Cardiac fibroblast (primary cell): Measurements from ENCODE around the gene FAM227B.

Source experiments
- DNase-seq, 2 donors: peaks; one replicate each; pipeline versions ENCODE4 v3.0.0 to v3.0.0-alpha.2; 2010; ENCODE audit warnings: low read depth in 2 of 2
- H3K4me3 ChIP-seq, 2 donors: replicated peaks in 1 of 2; 1 replicate in 1 of 2; 2 replicates in 1 of 2; pipeline ENCODE4 v1.5.1; 2011; ENCODE audit warnings: low read depth in 2 of 2, low read length in 2 of 2, mild to moderate bottlenecking in 2 of 2, moderate library complexity in 1 of 2
- TF ChIP-seq, protein P1 (sequence below): IDR thresholded peaks from one replicate; pipeline ENCODE4 v1.5.1; 2011; ENCODE audit warnings: low read depth, mild to moderate bottlenecking, low read length, inconsistent platforms

FAM227B gene

DNA sequence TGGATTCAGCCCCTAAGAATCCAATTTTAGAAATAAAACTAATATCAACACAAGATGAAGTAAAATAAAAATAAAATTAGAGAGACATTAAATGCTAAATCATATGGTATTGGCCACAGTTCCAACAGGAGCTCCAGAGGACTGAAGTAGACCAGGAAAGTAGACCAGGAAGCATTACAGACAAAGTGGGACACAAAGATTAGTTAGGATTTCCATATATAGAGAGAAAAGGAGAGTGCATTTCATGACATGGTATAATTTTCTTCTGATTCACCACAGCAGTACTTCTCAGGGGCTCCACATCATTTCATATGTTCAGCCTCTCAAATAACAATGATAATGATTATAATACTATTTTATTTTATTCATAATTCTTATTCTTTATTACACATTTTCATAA is 179.3 kb downstream of the FAM227B start:
- H3K4me3 ChIP-seq, result no peak overlapping the region
- TF ChIP-seq, protein P1, sequence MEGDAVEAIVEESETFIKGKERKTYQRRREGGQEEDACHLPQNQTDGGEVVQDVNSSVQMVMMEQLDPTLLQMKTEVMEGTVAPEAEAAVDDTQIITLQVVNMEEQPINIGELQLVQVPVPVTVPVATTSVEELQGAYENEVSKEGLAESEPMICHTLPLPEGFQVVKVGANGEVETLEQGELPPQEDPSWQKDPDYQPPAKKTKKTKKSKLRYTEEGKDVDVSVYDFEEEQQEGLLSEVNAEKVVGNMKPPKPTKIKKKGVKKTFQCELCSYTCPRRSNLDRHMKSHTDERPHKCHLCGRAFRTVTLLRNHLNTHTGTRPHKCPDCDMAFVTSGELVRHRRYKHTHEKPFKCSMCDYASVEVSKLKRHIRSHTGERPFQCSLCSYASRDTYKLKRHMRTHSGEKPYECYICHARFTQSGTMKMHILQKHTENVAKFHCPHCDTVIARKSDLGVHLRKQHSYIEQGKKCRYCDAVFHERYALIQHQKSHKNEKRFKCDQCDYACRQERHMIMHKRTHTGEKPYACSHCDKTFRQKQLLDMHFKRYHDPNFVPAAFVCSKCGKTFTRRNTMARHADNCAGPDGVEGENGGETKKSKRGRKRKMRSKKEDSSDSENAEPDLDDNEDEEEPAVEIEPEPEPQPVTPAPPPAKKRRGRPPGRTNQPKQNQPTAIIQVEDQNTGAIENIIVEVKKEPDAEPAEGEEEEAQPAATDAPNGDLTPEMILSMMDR, result no peak

DNA sequence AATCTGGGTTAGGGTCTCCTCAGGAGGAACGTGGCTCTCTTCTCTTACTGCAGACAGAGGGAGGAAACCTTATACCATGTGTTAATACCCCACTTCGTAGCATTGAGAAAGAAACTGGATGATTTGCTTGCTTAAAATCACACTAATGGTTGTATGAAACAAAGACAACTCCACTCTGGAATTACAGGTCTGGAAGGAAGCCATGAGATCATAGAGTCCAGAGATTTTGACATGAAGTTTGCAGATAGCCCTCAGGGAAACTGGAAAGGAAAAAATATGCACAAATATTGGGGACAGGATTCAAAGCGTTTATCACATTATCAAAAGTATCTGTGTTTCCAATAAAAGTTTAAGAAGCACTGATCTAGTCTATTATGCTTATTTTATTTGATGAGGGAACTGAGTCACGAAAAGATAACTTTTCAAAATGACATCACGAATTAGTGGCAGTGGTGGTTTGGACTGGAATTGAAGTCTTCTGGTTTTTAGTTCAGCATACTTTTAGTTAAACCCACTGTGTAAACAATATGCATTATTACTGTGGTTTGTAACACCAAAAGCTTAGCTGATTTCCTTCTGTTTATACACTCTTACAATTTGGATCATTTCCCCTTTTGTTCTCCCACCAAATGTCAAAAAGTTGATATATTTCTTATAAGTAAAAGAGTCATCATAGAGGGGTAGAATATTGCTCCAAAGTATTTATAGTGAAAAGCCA is 180.8 kb downstream of the FAM227B start:
- H3K4me3 ChIP-seq, result no peak overlapping the region
- TF ChIP-seq, protein P1, result no peak
- DNase-seq, result no peak

More for the DNA sequence above, 179.3 kb downstream of the FAM227B start:
- no peak for DNase-seq

- TF ChIP-seq, protein P1, result no peak
- peak in 1 of 2 donors; percentile 65 for DNase-seq
- no peak overlapping the region for H3K4me3 ChIP-seq
Measured at GRCh38 chr15:49438962-49439631, 181.5 kb downstream of the FAM227B start.

DNA sequence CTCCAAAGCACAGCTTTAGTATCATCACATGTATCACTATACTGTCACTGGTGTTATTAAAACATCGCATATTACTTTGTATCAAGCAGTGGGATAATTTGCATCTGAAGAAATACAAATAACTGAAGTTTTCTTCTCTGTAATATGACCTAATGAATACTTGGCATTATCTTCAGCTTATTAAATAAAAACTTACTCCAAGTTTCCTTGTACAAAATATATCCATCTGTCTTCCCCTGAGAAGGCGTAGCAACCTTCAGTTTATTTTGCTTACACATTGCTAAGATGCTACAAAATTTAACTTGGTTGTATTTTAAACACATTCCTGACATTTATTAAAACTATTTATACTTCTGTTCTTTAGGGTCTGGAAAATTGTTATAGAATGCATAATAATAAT is 183.9 kb downstream of the FAM227B start:
- no peak overlapping the region for H3K4me3 ChIP-seq
- TF ChIP-seq, protein P1, result no peak
- no peak for DNase-seq

GRCh38 chr15:49435174-49435573 is 185.4 kb downstream of the FAM227B start:
- no peak overlapping the region for H3K4me3 ChIP-seq
- TF ChIP-seq, protein P1, result no peak

GRCh38 chr15:49430046-49430445 is 190.6 kb downstream of the FAM227B start:
- H3K4me3 ChIP-seq, result no peak overlapping the region
- no peak for DNase-seq
- TF ChIP-seq, protein P1, result no peak

More at GRCh38 chr15:49435174-49435573, 185.4 kb downstream of the FAM227B start:
- DNase-seq, result peak; percentile 44 to 46
